Central memory CD4-positive, alpha-beta T cell (primary cell): ENCODE data around the gene SNAI3.

Source experiments
- DNase-seq: peaks from one replicate; pipeline ENCODE4 v3.0.0; 2022

SNAI3 gene

GRCh38 chr16:88703486-88704309, 17.4 kb upstream of the SNAI3 start:
- DNase-seq: peak; percentile 73

- no peak for DNase-seq
Observed at GRCh38 chr16:88702371-88703210, 16.3 kb upstream of the SNAI3 start.

DNA sequence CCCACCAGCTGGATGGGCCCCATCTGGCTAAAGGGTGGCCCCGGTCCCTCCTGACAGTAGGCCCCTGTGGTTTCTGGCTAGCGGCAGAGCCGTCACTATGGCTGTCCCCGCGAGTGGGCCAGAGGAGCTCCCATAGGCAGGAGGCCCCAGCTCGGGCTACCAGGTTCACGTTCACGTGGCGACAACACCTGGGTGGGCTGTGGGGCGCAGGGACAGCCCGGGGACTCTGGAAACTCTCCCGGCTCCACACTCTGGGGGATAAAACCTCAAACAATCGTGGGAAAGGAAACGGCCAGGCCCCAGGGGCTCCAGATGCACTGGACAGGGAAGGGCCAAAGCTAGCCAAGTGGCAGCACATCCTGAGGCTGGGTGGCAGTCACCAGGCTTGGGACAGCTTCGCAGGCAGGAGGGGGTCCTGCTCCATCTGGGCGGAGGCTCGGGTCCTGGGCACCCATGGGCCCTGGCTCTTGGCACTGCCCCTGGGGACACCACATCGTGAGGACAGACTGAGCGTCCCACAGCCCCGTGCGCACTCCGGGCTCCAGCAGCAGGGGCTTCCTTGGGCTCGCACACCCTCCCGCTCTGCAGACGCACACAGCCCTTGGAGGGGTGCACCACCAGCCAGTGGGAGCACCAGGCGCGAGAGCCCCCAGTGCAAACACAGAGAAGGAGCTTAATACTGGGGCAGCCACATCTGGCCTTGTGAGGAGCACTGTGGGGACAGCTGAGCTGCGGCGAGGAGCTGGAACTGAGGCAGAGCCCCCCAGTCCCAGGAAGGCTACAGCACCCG, 15.5 kb upstream of the SNAI3 start:
- DNase-seq: no peak

GRCh38 chr16:88700636-88701482, 14.6 kb upstream of the SNAI3 start:
- DNase-seq: peak; percentile 97

DNA sequence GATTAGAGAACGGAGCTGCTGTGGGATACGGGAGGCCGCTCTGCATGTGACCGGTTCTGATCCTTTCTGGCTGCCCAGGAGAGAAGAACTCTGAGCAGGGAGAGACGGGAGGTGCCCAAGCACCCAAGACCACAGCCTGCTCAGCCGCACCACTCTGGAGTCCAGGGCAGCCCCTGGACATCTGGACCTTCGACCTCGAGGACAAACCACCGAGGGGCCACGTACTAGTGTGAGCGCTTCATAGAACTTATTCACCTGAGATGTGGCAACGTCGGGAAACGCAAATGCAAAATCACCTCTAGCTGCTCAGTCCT, 14.0 kb upstream of the SNAI3 start:
- DNase-seq: no peak

- no peak for DNase-seq
Observed at GRCh38 chr16:88699180-88699579, 12.9 kb upstream of the SNAI3 start.

DNA sequence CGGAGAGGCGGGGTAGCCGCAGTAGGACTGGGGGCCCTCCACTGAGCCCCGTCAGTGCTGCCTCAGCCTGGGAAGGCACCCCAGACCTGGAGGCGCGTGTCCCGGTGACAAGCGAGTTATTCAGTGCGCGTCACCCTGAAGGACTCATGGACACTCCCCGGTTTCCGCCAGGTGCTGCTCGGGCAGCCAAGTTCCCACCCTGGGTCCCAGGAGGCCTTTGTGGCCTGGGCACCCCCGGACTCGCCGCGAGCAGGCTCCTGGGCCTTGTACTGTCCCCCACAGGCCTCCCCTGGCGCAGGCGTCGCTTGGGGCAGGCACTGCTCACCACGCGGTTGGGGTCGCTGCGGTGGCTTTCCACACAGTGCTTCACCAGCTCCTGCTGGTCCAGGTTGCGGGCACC, 12.3 kb upstream of the SNAI3 start:
- no peak for DNase-seq

GRCh38 chr16:88697831-88698615, 11.7 kb upstream of the SNAI3 start:
- DNase-seq: no peak

GRCh38 chr16:88697116-88697830, 11.0 kb upstream of the SNAI3 start:
- no peak for DNase-seq

GRCh38 chr16:88696441-88696840, 10.1 kb upstream of the SNAI3 start:
- DNase-seq: no peak

DNA sequence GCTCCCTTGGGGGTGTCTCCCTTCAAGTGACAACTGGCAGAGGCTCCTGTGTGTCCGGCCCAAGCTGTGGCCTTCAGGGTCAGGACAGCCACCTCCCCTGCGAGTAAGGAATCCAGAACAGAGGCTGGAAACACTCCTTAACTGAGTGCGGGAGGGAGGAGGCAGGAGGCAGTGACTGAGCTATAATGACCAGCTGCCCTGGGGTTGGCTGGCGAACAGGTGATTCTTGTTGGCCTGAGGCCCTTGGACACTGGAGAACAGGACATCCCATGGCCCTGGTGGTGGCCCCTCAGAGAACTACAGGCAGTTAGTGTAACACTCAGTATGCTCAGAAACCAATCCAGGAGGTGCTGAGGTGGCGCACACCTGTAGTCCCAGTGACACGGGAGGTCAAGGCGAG, 9.4 kb upstream of the SNAI3 start:
- no peak for DNase-seq

GRCh38 chr16:88695218-88695617, 8.9 kb upstream of the SNAI3 start:
- no peak for DNase-seq

DNA sequence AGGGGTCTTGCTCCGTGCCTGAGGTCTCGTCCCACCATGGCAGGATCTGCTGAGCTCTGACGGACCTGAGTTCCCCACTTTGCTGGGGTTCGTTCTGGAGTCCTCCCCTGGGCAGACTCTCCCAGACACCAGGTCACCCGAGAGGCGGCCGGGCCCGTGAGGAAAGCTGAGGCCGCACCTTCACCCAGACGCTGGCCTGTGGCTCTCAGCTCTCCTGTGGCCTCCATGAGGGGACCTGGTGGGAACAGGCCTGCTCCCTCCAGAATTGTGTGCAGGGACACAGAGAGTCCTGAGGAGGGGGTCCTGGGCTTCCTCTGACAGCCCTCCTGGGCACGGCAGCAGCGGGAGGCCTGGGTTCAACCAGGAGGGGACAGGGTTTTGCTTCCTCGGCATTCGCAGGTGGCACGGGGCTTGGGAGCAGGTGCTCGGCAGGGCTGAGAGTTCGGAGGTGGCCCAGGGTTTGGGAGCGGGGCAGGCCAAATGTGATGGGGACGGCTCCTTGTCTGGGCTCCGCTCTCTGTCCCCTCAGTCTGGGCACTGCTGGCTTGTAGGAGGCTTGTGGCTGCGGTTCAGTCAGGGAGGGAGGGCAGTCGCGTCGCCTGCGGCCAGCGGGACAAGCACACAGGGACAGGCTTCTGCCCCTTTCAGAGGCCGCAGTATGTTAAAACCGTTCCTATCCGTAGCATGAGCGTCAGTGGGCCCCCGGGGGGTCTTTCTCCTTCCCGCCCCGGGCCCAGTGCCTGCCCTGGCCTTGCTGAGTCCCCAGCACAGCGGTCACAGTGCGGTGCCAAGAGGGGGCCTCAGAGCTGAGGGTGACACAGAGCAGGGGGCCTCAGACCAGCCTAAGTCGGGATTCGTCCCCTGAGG, 8.1 kb upstream of the SNAI3 start:
- no peak for DNase-seq

DNA sequence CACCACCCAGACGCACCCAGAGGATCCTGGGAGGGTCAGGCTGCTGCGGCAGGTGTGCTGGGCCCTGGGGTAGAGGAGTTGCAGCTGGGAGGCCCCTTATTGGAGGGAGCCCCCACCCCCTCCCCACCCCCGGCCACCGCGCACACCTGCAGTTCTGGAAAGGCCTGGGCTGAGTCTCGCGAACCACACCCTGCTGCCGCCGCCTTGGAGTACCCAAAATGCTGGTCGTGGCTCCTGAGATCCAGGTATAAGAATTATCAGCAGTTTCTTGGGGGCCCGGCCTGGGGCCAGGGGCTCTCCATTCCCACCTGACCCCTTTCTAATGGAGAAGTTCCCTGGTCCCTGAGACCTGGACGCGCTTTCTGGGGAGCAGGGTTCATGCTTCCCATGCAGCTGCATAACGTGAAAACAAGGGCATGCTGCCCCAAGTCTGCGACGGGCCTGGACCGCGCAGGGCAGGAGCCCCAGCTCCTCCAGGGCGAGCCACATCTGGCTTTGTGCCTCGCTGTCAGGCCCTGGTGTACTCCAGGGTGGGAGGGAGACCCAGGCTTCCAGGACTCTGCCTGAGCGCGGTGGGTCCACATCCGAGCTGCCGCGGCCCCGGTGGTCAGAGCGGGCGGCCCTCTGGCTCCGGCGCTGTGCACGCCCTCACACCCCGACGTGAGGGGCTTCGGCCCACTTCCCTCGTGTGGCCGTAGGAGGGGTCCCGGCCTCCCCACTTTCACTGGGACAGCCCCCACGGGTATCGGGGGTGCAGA, 7.3 kb upstream of the SNAI3 start:
- DNase-seq: no peak

- no peak for DNase-seq
Observed at GRCh38 chr16:88692861-88693260, 6.6 kb upstream of the SNAI3 start.

- DNase-seq: no peak
Observed at GRCh38 chr16:88691924-88692560, 5.7 kb upstream of the SNAI3 start.

- no peak for DNase-seq
Observed at GRCh38 chr16:88691129-88691813, 5.0 kb upstream of the SNAI3 start.
